Heart right ventricle (tissue), 16 donors: Measurements from ENCODE around the gene MTCL1. TPM values are rescaled to one million over a fixed set of nuclear protein-coding genes. Genes with fewer than 3 reads are reported as not detected.

Experiments
- ATAC-seq, 8 donors: fragments of 200-7000 bp; cut with Tn5 transposase; one replicate each; pipeline ENCODE4 v1.9.1; 2020; ENCODE audit warnings: mild to moderate bottlenecking in 8 of 8, moderate library complexity in 8 of 8, moderate number of reproducible peaks in 1 of 8
- DNase-seq, 2 donors: peaks; one replicate each; pipeline ENCODE4 v3.0.0-alpha.2; 2020
- H3K27ac ChIP-seq, 10 donors: fragments of 200-600 bp; sonication (generic) in 2 of 10; one replicate each; pipeline versions ENCODE4 v1.5.0 to v1.8.0; 2020 to 2022; ENCODE audit warnings: mild to moderate bottlenecking in 3 of 10
- H3K27me3 ChIP-seq, 7 donors: fragments of 200-600 bp; one replicate each; pipeline ENCODE4 v1.8.0; 2021 to 2022; ENCODE audit warnings: mild to moderate bottlenecking in 2 of 7
- H3K36me3 ChIP-seq, 9 donors: fragments of 200-600 bp; sonication (generic) in 1 of 9; one replicate each; pipeline versions ENCODE4 v1.5.0 to v1.8.0; 2020 to 2022; ENCODE audit warnings: mild to moderate bottlenecking in 2 of 9
- H3K4me1 ChIP-seq, 9 donors: fragments of 200-600 bp; sonication (generic) in 1 of 9; one replicate each; pipeline versions ENCODE4 v1.5.0 to v1.8.0; 2020 to 2022; ENCODE audit warnings: mild to moderate bottlenecking in 4 of 9
- H3K4me3 ChIP-seq, 10 donors: fragments of 200-600 bp; sonication (generic) in 2 of 10; one replicate each; pipeline versions ENCODE4 v1.5.0 to v1.8.0; 2020 to 2022; ENCODE audit warnings: mild to moderate bottlenecking in 7 of 10, moderate library complexity in 2 of 10
- H3K9me3 ChIP-seq, 11 donors: fragments of 200-600 bp in 10 of 11; sonication (generic) in 2 of 11; one replicate each; pipeline versions ENCODE4 v1.5.0 to v1.8.0; 2013 to 2022; ENCODE audit warnings: mild to moderate bottlenecking in 2 of 11, control low read depth in 1 of 11, moderate library complexity in 1 of 11
- CTCF ChIP-seq, 9 donors: fragments of 200-600 bp; sonication (generic) in 2 of 9; IDR thresholded peaks; one replicate each; pipeline versions ENCODE4 v1.5.0 to v1.8.0; 2021 to 2022; ENCODE audit warnings: antibody characterized with exemption in 9 of 9, mild to moderate bottlenecking in 5 of 9, moderate library complexity in 1 of 9
- WGBS, 2 donors: extraction: QIAGEN DNeasy Blood & Tissue Kit; methylation state at CpG; one replicate each; pipeline ENCODE4 v1.1.7; 2013; ENCODE audit warnings: inconsistent platforms in 1 of 2; 5-methylcytosine and 5-hydroxymethylcytosine counted together
- intact Hi-C, 10 donors: fragments of 100-400 bp; cut with DNase I; formaldehyde crosslinking; loops; one replicate each; pipeline versions ENCODE4 v1.11.1 to v1.14.2; 2022
- polyA plus RNA-seq, 2 donors: library from polyadenylated mRNA; stranded (reverse); fragments of 200-250 nt; gene quantifications; one replicate each; pipeline ENCODE4 v1.2.3, GENCODE V29; 2013
- total RNA-seq, 10 donors: library from RNA; stranded (reverse); fragmentation: NEBNext Ultra II Directional in 3 of 10; extraction: Animal tissue kit (Norgen Biotek cat#: 25700) in 3 of 10; gene quantifications; one replicate each; pipeline versions ENCODE4 v1.2.1 to v1.2.4, GENCODE V29; 2021 to 2023
- donor health status: Arrhythmogenic right ventricular cardiomyopathy.
- donor health status: ischemic (EF 13 %, LVEDD 7.1; RV severe dilation, severe dysfunction).
- donor health status: healthy with polysubstance abuse.
- donor health status: DM: no; HTN: yes; CAD: no.
- donor health status: DM: no; HTN: no; CAD: no.
- donor health status: ischemic (EF 25% LVEDD 6.9; RV normal size, moderate dysfunction).
- donor health status: ischemic (EF 25% LVEDD 5.7; RV mildly dilated, moderate dysfunction).
- donor health status: healthy.
- donor health status: DM: yes; HTN: yes; CAD: no.
- donor health status: Ischemic cardiomyopathy.
- donor health status: ischemic (EF 35%, LVEDD 5.7; RV mildly dilated, moderate dysfunction).
- donor health status: nonischemic (EF 11% LVEDD 7.7; RV severe dilation, severe dysfunction).
- donor health status: DM: yes; HTN: yes; CAD: no.
- donor health status: PGD.
- donor health status: ischemic (EF 29% LVEDD 5.4; RV normal size, mild dysfunction).
- donor health status: nonischemic (EF 23%, LVEDD 6.1; RV moderate dilation, normal function).

MTCL1 gene
- total and polyA plus RNA-seq, 12 donors, result 1.9 to 17.2 (median 8.8) TPM

- DNase-seq (no peak), ATAC-seq (no peak)
- no peaks in the 10 kb centered on the region for H3K9me3 ChIP-seq
- intact Hi-C loops, result no loop called here
- no peaks in the 10 kb centered on the region for H3K36me3 ChIP-seq
- H3K4me1 ChIP-seq, result peaks cover 0 to 5% (median 0%) of the 10 kb centered on the region in 9 donors
- H3K4me3 ChIP-seq, result no peak overlapping the region
- WGBS, 2 donors, result 53 to 57% methylated on average over 18 of the region's 18 CpGs
- TF ChIP-seq CTCF (IDR thresholded peaks at IDR 0.05), result no peak
- H3K27ac ChIP-seq, result no peak overlapping the region
- peaks cover 0 to 17% (median 5%) of the 10 kb centered on the region in 7 donors for H3K27me3 ChIP-seq
Measured at GRCh38 chr18:8661754-8662559, 43.4 kb upstream of the MTCL1 start.

GRCh38 chr18:8662560-8663255 is 42.6 kb upstream of the MTCL1 start:
- peaks cover 0 to 5% (median 0%) of the 10 kb centered on the region in 9 donors for H3K4me1 ChIP-seq
- peaks cover 0 to 17% (median 5%) of the 10 kb centered on the region in 7 donors for H3K27me3 ChIP-seq
- no peak for TF ChIP-seq CTCF (IDR thresholded peaks at IDR 0.05)
- 83 to 86% methylated on average over 20 of the region's 20 CpGs for WGBS, 2 donors
- ATAC-seq, result no peak
- no peak for DNase-seq
- no peaks in the 10 kb centered on the region for H3K9me3 ChIP-seq
- no peak overlapping the region for H3K27ac ChIP-seq
- no peak overlapping the region for H3K4me3 ChIP-seq
- intact Hi-C loops, result no loop called here
- no peaks in the 10 kb centered on the region for H3K36me3 ChIP-seq

- DNase-seq (no peak), ATAC-seq (no peak)
- 85 to 89% methylated on average over 3 of the region's 3 CpGs for WGBS, 2 donors
- intact Hi-C loops, result no loop called here
- no peaks in the 10 kb centered on the region for H3K4me1 ChIP-seq
- H3K4me3 ChIP-seq, result no peak overlapping the region
- H3K27ac ChIP-seq, result no peak overlapping the region
- peaks cover 0 to 7% (median 0%) of the 10 kb centered on the region in 7 donors for H3K27me3 ChIP-seq
- no peaks in the 10 kb centered on the region for H3K36me3 ChIP-seq
- no peaks in the 10 kb centered on the region for H3K9me3 ChIP-seq
- TF ChIP-seq CTCF (IDR thresholded peaks at IDR 0.05), result no peak
Measured at GRCh38 chr18:8667846-8668245, 37.5 kb upstream of the MTCL1 start.

DNA sequence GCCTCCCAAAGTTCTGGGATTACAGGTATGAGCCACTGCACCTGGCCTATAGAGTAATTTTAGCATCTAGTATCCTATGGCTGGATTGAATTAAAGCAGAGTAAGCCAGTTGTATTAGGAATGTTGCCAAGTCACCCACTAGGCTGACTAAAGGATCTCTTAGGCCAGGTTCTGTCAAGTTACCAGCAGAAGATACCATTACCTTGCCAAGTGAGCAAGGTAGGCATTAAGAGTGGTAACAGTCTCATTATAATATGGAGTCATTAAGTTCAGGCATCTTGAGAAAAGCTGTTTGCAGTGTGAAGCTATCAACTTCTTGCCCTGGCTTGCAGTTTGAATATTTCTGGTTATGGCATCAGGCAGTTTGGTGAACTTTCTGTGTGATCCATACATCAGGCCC is 37.0 kb upstream of the MTCL1 start:
- no peaks in the 10 kb centered on the region for H3K36me3 ChIP-seq
- H3K27ac ChIP-seq, result no peak overlapping the region
- intact Hi-C loops, result no loop called here
- H3K4me1 ChIP-seq, result no peaks in the 10 kb centered on the region
- H3K4me3 ChIP-seq, result no peak overlapping the region
- ATAC-seq, result no peak
- no peak for TF ChIP-seq CTCF (IDR thresholded peaks at IDR 0.05)
- no peak for DNase-seq
- peaks cover 0 to 6% (median 0%) of the 10 kb centered on the region in 7 donors for H3K27me3 ChIP-seq
- no peaks in the 10 kb centered on the region for H3K9me3 ChIP-seq
